Globus pallidus (tissue), 1 donor: ENCODE measurements around the gene ERMARD.

Experiments
- DNase-seq: peaks from one replicate; pipeline ENCODE4 v3.0.0-alpha.2; 2015; ENCODE audit warnings: low spot score

The ERMARD gene

GRCh38 chr6:169802790-169803189, 51.4 kb downstream of the ERMARD start:
- no peak for DNase-seq

GRCh38 chr6:169803271-169803811, 51.9 kb downstream of the ERMARD start:
- DNase-seq = no peak

DNA sequence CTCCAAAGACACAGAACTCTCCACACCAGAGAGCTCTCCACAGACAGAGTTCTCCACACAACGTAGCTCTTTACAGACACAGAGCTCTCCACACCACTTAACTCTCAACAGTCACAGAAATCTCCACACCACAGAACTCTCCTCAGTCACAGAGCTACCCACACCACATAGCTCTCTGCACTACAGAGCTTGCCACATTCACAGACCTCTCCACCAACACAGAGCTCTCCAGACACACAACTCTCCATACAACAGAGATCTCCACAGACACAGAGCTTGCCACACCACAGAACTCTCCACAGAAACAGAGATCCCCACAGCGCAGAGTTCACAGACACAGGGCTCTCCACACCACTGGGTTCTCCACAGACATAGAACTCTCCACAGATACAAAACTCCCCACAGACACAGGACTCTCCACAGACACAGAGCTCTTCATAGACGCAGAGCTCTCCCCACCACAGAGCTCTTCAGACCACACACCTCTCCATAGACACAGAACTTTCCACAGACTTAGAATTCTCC, 52.5 kb downstream of the ERMARD start:
- no peak for DNase-seq

GRCh38 chr6:169804427-169804826, 53.0 kb downstream of the ERMARD start:
- DNase-seq = no peak

DNA sequence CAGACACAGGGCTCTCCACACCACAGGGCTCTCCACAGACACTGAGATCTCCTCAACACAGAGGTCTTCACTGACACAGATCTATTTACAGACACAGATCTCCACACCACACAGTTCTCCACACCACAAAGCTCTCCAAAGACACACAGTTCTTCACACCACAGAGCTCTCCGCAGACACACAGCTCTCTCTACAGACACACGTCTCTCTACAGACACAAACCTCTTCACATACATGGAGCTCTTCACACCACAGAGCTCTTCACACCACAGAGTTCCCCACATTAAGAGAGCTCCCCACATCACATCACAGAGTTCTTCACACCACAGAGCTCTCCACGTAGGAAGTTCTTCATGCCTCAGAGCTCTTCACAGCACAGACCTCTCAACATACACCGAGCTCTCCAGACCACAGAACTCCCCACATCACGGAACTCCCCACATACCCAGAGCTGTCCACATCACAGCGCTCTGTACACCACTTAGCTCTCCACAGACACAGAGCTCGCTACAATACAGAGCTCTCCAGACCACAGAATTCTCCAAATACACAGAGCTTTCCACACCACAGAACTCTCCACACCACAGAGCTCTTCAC, 53.9 kb downstream of the ERMARD start:
- no peak for DNase-seq

DNA sequence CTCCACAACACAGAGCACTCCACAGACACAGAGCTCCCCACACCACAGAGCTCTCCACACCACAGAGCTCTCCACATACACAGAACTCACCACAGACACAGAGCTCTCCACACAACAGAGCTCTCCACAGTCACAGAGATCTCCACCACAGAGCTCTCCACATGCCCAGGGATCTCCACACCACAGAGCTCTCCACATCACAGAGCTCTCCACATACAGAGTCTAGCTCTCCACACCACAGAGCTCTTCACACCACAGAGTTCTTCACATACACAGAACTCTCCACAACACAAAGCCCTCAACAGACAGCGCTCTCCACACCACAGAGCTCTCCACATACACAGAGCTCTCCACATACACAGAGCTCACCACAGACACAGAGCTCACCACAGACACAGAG, 55.3 kb downstream of the ERMARD start:
- no peak for DNase-seq

- DNase-seq = no peak
Observed at GRCh38 chr6:169807229-169807628, 55.8 kb downstream of the ERMARD start.

DNA sequence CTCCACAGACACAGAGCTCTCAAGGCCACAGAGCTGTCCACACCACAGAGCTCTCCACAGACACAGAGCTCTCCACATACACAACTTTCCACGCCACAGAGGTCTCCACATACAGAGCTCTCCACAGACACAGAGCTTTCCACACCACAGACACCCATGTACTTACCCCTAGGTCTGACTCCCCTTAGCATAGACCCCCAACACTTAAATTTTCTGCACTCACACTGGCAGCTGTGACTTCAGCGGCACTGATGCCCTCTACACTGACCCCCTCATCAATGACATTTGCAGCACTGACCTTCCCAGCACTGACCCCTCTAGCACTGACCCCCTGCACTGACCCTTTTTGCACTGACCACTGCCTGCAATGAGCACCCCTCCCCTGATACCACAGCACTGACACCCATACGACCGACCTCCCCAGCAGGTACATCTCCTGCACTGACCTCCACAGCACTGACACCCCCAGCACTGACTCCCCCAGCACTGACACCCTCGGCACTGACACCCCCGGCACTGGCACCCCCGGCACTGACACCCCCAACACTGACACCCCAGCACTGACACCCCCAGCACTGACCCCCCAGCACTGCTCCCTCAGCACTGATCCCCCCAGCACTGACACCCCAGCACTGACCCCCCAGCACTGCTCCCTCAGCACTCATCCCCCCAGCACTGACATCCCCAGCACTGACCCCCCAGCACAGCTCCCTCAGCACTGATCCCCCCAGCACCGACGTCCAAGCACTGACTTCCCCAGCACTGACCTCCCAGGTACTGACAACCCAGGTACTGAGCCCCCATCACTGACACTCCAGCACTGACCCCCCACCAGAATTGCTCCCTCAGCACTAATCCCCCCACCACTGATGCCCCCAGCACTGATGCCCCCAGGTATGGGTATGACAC, 56.5 kb downstream of the ERMARD start:
- no peak for DNase-seq

DNA sequence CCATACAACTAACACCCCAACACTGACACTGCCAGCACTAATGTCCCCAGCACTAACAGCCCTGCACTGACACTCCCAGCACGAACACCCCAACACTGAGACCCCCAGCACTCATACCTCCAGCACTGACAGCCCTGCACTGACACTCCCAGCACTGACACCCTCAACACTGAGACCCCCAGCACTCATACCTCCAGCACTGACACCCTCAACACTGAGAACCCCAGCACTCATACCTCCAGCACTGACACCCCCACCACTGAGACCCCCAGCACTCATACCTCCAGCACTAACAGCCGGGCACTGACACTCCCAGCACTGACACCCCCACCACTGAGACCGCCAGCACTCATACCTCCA, 57.2 kb downstream of the ERMARD start:
- no peak for DNase-seq

GRCh38 chr6:169809386-169809785, 58.0 kb downstream of the ERMARD start:
- no peak for DNase-seq

DNA sequence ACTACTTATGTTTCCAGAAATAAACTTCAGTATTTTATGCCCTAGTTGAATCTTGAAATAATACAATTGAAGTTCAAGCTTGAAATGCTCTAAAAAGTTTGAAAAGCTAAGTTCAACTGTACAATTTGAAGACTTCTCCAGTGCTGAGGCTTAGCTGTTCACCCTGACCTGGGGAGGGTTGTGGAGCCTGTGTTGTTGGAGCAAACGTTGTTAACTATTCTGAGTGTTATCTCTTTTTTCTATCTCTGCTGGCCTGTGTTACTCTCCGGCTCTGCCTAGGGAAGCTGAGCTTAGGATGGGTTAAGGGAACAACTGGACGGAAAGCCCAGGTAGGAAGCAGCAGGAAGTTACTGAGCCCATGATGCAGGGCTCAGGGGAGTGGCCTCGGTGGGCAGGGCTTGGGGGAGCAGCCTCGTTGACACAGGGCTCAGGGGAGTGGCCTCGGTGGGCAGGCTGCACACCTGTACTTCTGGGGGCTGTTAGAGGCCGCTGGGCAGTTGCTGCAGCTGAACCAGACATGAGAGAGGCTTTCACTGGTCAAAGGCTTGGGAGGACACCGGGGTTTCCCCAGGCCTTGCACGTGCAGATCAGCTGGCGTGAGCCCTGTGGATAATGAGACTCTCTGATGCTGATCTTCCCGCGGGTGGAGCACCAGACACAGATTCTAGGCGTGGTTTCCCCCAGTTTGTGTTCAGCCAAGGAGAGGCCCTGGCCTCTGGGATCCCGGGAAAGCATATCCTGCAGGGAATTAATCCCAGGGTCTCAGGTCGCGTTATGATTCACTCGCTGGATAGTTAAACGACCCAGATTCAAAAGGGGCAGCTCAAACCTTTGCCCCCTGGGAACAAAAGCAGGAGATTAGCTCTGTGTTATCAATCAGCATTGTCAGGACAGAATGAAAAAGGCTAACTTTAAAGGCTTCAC, 58.9 kb downstream of the ERMARD start:
- DNase-seq = no peak

GRCh38 chr6:169811072-169811471, 59.6 kb downstream of the ERMARD start:
- no peak for DNase-seq

GRCh38 chr6:169811521-169812256, 60.3 kb downstream of the ERMARD start:
- DNase-seq = no peak

- DNase-seq = no peak
Observed at GRCh38 chr6:169812257-169812644, 60.8 kb downstream of the ERMARD start.

DNA sequence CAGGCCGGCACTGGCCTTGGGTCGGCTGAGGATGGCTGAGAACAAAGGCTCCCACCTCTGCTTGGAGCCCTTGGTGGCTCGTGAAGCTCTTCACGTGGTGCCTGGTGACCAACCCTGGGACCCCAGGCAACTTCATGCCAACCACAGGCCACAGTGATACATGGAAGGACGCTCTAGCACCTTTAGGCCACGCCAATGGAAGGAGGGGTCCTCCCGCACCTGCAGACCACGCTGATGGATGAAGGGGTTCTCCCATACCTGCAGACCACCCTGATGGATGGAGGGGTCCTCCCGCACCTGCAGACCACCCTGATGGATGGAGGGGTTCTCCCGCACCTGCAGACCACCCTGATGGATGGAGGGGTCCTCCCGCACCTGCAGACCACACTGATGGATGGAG, 62.5 kb downstream of the ERMARD start:
- no peak for DNase-seq

- DNase-seq = no peak
Observed at GRCh38 chr6:169816054-169816453, 64.6 kb downstream of the ERMARD start.

DNA sequence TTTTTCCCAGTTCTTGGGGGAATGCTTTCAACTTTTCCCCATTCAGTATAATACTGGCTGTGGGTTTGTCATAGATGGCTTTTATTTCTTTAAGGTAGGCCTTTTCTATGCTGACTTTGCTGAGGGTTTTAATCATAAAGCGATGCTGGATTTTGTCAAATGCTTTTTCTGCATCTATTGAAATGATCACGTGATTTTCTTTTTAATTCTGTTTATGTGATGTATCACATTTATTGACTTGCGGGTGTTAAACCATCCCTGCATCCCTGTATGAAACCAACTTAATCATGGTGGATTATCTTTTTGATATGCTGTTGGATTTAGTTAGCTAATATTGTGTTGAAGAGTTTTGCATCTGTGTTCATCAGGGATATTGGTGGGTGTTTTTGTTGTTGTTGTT, 65.6 kb downstream of the ERMARD start:
- no peak for DNase-seq

- no peak for DNase-seq
Observed at GRCh38 chr6:169820358-169820757, 68.9 kb downstream of the ERMARD start.

GRCh38 chr6:169824021-169824420, 72.6 kb downstream of the ERMARD start:
- no peak for DNase-seq

DNA sequence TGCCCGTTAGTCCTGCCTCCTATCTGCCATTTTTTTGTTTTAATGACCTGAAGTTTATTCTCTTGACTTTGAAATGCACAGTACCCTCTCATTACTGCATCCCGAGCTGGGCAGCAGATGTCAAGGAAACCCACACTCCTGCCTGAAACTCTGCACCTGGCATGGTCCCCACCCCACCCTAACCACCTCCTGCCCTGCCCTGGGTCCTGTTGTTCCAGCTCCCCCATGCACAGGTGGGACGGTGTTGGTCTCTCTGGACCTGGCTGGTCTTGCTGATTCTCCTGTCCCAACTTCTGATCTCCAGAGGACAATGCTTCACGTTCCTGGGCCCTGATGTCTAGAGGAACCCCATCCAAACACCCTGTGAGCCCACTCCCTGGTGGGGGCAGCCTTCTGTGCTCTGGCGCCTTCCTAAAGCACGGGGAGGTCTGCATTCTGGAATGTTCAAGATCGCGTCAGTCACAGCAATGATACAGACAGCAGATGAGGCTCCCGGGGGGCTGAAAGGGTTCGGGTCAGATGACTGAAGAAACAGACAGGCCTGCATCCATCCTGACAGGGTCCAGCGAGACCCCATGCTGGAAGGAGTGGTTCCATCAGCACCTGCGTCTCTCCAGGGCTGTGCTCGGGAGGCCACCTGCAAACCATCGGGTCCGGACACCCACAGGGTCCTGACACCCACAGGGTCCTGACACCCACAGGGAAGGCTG, 73.6 kb downstream of the ERMARD start:
- no peak for DNase-seq
